ENCODE results near the gene KCNE4.

The KCNE4 gene

GRCh38 chr2:223056701-223057418 is 4.9 kb downstream of the KCNE4 start:
- no peak for TF ChIP-seq POLR2A (IDR thresholded peaks at IDR 0.05; ENCODE audit: low read length)
- TF ChIP-seq GATA1 (IDR thresholded peaks at IDR 0.05; ENCODE audit: low read depth, low read length), result no peak
- no peak for DNase-seq

- no peak for DNase-seq
- no peak for TF ChIP-seq POLR2A (IDR thresholded peaks at IDR 0.05; ENCODE audit: low read length)
- no peak for TF ChIP-seq GATA1 (IDR thresholded peaks at IDR 0.05; ENCODE audit: low read depth, low read length)
These were observed 5.6 kb downstream of the KCNE4 start for GRCh38 chr2:223057569-223057968.

GRCh38 chr2:223058952-223059716 is 7.1 kb downstream of the KCNE4 start:
- TF ChIP-seq POLR2A (IDR thresholded peaks at IDR 0.05; ENCODE audit: low read length), result no peak
- TF ChIP-seq GATA1 (IDR thresholded peaks at IDR 0.05; ENCODE audit: low read depth, low read length), result no peak
- DNase-seq, result peak in 1 of 2 experiments; percentile 3

GRCh38 chr2:223060201-223060825 is 8.3 kb downstream of the KCNE4 start:
- DNase-seq, result no peak

GRCh38 chr2:223062396-223062795 is 10.4 kb downstream of the KCNE4 start:
- no peak for DNase-seq
- TF ChIP-seq POLR2A (IDR thresholded peaks at IDR 0.05; ENCODE audit: low read length) (no peak), GATA1 (IDR thresholded peaks at IDR 0.05; ENCODE audit: low read depth, low read length) (no peak)

More at GRCh38 chr2:223060201-223060825, 8.3 kb downstream of the KCNE4 start:
- no peak for TF ChIP-seq GATA1 (IDR thresholded peaks at IDR 0.05; ENCODE audit: low read depth, low read length)
- no peak for TF ChIP-seq POLR2A (IDR thresholded peaks at IDR 0.05; ENCODE audit: low read length)

GRCh38 chr2:223065107-223065506 is 13.1 kb downstream of the KCNE4 start:
- no peak for DNase-seq
- TF ChIP-seq GATA1 (IDR thresholded peaks at IDR 0.05; ENCODE audit: low read depth, low read length) (no peak), POLR2A (IDR thresholded peaks at IDR 0.05; ENCODE audit: low read length) (no peak)

GRCh38 chr2:223066721-223067120 is 14.7 kb downstream of the KCNE4 start:
- TF ChIP-seq GATA1 (IDR thresholded peaks at IDR 0.05; ENCODE audit: low read depth, low read length) (no peak), POLR2A (IDR thresholded peaks at IDR 0.05; ENCODE audit: low read length) (no peak)

GRCh38 chr2:223068071-223068470 is 16.1 kb downstream of the KCNE4 start:
- no peak for TF ChIP-seq POLR2A (IDR thresholded peaks at IDR 0.05; ENCODE audit: low read length)
- no peak for TF ChIP-seq GATA1 (IDR thresholded peaks at IDR 0.05; ENCODE audit: low read depth, low read length)
- no peak for DNase-seq

More at GRCh38 chr2:223066721-223067120, 14.7 kb downstream of the KCNE4 start:
- DNase-seq, result no peak

GRCh38 chr2:223069465-223069864 is 17.5 kb downstream of the KCNE4 start:
- TF ChIP-seq GATA1 (IDR thresholded peaks at IDR 0.05; ENCODE audit: low read depth, low read length) (no peak), POLR2A (IDR thresholded peaks at IDR 0.05; ENCODE audit: low read length) (no peak)
- no peak for DNase-seq

- no peak for DNase-seq
- TF ChIP-seq POLR2A (IDR thresholded peaks at IDR 0.05; ENCODE audit: low read length), result no peak
- TF ChIP-seq GATA1 (IDR thresholded peaks at IDR 0.05; ENCODE audit: low read depth, low read length), result no peak
These were observed 18.0 kb downstream of the KCNE4 start for GRCh38 chr2:223069988-223070387.

GRCh38 chr2:223071139-223071538 is 19.1 kb downstream of the KCNE4 start:
- TF ChIP-seq GATA1 (IDR thresholded peaks at IDR 0.05; ENCODE audit: low read depth, low read length), result no peak
- no peak for TF ChIP-seq POLR2A (IDR thresholded peaks at IDR 0.05; ENCODE audit: low read length)
- no peak for DNase-seq

- TF ChIP-seq POLR2A (IDR thresholded peaks at IDR 0.05; ENCODE audit: low read length) (no peak), GATA1 (IDR thresholded peaks at IDR 0.05; ENCODE audit: low read depth, low read length) (no peak)
- DNase-seq, result no peak
These were observed 20.8 kb downstream of the KCNE4 start for GRCh38 chr2:223072826-223073225.

GRCh38 chr2:223075301-223076270 is 23.6 kb downstream of the KCNE4 start:
- DNase-seq, result no peak
- TF ChIP-seq GATA1 (IDR thresholded peaks at IDR 0.05; ENCODE audit: low read depth, low read length), result no peak
- TF ChIP-seq POLR2A (IDR thresholded peaks at IDR 0.05; ENCODE audit: low read length), result no peak
